Activated CD8-positive, alpha-beta T cell treated with anti-CD3 and anti-CD28 coated beads for 36 hours (primary cell): Measurements from ENCODE around the gene DUOX2. TPM values are rescaled to one million over a fixed set of nuclear protein-coding genes. Genes with fewer than 3 reads are reported as not detected.

ENCODE experiments used
- ATAC-seq: fragments of 200-7000 bp; cut with Tn5 transposase; one replicate; pipeline ENCODE4 v1.10.0; 2021; ENCODE audit warnings: mild to moderate bottlenecking, moderate library complexity
- CTCF ChIA-PET: fragments of 350-600 bp; sonication (Branson Sonifier 250); formaldehyde crosslinking; loops from one replicate; lab custom pipeline; 2021; ENCODE audit warnings: antibody characterized with exemption; lab: Charles Lee
- POLR2A ChIA-PET: fragments of 350-600 bp; sonication (Branson Sonifier 250); formaldehyde crosslinking; loops from one replicate; lab custom pipeline; 2021; ENCODE audit warnings: antibody characterized with exemption; lab: Charles Lee
- DNase-seq: peaks from one replicate; pipeline ENCODE4 v3.0.0-alpha.2; 2020
- H3K27ac Mint-ChIP-seq: one replicate; pipeline ENCODE4 v1.8.0; 2021; ENCODE audit warnings: mild to moderate bottlenecking, mixed read lengths
- H3K27me3 Mint-ChIP-seq: one replicate; pipeline ENCODE4 v1.8.0; 2021; ENCODE audit warnings: mixed read lengths
- H3K36me3 Mint-ChIP-seq: one replicate; pipeline ENCODE4 v1.8.0; 2021; ENCODE audit warnings: low read depth, mixed read lengths
- H3K4me1 Mint-ChIP-seq: one replicate; pipeline ENCODE4 v1.8.0; 2021; ENCODE audit warnings: low read depth, mixed read lengths
- H3K4me3 Mint-ChIP-seq: one replicate; pipeline ENCODE4 v1.8.0; 2021; ENCODE audit warnings: mild to moderate bottlenecking, moderate library complexity, mixed read lengths
- H3K9me3 Mint-ChIP-seq: one replicate; pipeline ENCODE4 v1.8.0; 2021; ENCODE audit warnings: mixed read lengths
- intact Hi-C: fragments of 100-400 bp; cut with micrococcal nuclease; formaldehyde crosslinking; loops from one replicate; pipeline ENCODE4 v1.10.0; 2022
- total RNA-seq, 2 experiments: library from RNA; stranded (reverse); gene quantifications; one replicate each; pipeline ENCODE4 v1.2.3, GENCODE V29; 2021
- TF ChIP-seq, protein P1 (sequence below): fragments of 200-600 bp; IDR thresholded peaks from one replicate; pipeline ENCODE4 v1.8.0; 2022; ENCODE audit warnings: antibody characterized with exemption, mild to moderate bottlenecking

DUOX2 gene
- total RNA-seq, 2 experiments from 2014 or later, result 0.05 to 0.18 TPM

DNA sequence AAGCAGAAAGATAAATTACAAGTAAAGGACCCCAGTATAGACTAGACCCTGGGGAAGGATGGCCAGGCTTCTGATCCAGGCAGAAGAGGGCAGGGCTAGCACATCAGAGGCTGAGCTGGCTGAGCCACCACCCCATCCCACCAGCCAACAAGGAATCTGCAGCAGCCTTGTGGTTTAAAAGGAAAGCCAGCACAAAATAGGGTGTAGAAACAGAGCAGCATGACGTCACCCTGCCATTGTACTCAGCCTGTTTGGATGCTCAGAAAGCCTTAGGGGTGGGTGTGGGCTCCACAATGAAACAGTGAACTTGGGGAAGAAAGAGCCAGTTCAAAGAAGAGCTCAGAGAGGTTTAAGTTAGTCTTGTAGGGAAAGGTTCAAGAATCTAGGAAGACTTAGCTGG is 44.0 kb upstream of the DUOX2 start:
- H3K4me3 Mint-ChIP-seq, result no peak overlapping the region
- H3K27ac Mint-ChIP-seq, result no peak overlapping the region
- DNase-seq, result no peak

DNA sequence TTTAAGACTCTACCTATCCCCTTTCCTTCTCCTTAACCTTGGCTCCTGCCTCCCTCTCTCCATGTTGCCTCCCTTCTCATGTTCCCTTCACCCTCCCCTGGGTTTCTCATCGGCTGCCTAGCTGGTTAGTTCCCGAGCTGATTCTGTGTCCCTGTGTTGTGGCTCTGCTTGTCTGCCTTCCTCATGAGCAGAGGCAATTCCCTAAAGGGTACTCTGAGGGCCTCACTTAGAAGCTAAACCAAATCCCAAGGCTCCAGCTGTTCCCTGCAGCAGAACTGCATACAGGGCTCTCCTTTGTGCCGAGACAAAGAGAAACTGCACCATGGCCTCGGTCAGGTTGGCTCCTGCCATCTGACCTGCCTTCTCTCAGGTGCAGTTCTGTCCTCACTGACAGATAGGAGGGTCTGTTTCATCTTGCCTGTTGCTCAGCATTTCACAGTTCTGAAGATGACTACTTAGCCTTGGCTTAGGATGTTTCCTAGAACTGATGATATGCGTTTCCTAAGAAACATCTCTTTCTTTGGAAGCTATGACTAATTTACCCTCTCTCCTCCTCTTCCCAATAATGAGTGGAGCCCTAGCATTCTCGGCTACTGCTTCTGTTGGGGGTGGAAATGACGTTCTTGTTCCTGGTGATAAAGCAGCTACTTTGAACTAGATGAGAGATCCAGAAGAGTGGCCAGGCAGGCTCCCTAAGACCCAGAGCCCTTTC is 42.9 kb upstream of the DUOX2 start:
- ChIA-PET POLR2A (no interaction called here), CTCF (interaction anchor here (0.9 to 2.9 kb wide), 3 partner anchors 30 to 48 kb away, joined by 3 to 17 read pairs (median 3); no protein-coding TSS in a partner anchor)
- Mint-ChIP-seq H3K9me3 (no peaks in the 10 kb centered on the region), H3K4me3 (no peak overlapping the region), H3K36me3 (peaks cover 5% of the 10 kb centered on the region), H3K27ac (no peak overlapping the region), H3K4me1 (peaks cover 3% of the 10 kb centered on the region), H3K27me3 (no peaks in the 10 kb centered on the region)
- DNase-seq (no peak), ATAC-seq (no peak)
- intact Hi-C loops, result no loop called here
- TF ChIP-seq, protein P1, sequence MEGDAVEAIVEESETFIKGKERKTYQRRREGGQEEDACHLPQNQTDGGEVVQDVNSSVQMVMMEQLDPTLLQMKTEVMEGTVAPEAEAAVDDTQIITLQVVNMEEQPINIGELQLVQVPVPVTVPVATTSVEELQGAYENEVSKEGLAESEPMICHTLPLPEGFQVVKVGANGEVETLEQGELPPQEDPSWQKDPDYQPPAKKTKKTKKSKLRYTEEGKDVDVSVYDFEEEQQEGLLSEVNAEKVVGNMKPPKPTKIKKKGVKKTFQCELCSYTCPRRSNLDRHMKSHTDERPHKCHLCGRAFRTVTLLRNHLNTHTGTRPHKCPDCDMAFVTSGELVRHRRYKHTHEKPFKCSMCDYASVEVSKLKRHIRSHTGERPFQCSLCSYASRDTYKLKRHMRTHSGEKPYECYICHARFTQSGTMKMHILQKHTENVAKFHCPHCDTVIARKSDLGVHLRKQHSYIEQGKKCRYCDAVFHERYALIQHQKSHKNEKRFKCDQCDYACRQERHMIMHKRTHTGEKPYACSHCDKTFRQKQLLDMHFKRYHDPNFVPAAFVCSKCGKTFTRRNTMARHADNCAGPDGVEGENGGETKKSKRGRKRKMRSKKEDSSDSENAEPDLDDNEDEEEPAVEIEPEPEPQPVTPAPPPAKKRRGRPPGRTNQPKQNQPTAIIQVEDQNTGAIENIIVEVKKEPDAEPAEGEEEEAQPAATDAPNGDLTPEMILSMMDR, result no peak

More for the DNA sequence above, 44.0 kb upstream of the DUOX2 start:
- ChIA-PET CTCF (interaction anchor here (0.7 to 2.9 kb wide), 4 partner anchors 31 to 273 kb away, joined by 3 to 17 read pairs (median 4); no protein-coding TSS in a partner anchor), POLR2A (interaction anchor here (1.3 kb wide), 1 partner anchor 96 kb away, joined by 3 read pairs; no protein-coding TSS in a partner anchor)
- no peaks in the 10 kb centered on the region for H3K9me3 Mint-ChIP-seq
- peaks cover 3% of the 10 kb centered on the region for H3K4me1 Mint-ChIP-seq
- intact Hi-C loops, result no loop called here
- ATAC-seq, result no peak
- no peaks in the 10 kb centered on the region for H3K36me3 Mint-ChIP-seq
- TF ChIP-seq, protein P1, result no peak
- H3K27me3 Mint-ChIP-seq, result no peaks in the 10 kb centered on the region

DNA sequence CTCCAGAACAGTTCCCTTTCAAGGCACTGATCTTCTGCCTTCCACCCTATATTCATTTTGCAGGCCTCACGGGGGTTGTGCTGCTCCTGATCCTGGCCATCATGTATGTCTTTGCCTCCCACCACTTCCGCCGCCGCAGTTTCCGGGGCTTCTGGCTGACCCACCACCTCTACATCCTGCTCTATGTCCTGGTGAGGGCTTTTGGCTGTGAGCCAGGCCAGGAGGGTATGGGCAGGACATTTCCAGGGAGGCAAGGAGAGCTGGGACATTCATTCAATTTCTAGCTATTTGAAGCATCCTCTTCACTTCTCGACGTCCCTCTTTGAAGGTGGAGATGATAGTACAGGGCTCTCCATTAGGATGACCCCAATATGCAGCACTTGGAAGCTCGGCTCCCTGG is 41.8 kb upstream of the DUOX2 start:
- H3K4me1 Mint-ChIP-seq, result peaks cover 3% of the 10 kb centered on the region

DNA sequence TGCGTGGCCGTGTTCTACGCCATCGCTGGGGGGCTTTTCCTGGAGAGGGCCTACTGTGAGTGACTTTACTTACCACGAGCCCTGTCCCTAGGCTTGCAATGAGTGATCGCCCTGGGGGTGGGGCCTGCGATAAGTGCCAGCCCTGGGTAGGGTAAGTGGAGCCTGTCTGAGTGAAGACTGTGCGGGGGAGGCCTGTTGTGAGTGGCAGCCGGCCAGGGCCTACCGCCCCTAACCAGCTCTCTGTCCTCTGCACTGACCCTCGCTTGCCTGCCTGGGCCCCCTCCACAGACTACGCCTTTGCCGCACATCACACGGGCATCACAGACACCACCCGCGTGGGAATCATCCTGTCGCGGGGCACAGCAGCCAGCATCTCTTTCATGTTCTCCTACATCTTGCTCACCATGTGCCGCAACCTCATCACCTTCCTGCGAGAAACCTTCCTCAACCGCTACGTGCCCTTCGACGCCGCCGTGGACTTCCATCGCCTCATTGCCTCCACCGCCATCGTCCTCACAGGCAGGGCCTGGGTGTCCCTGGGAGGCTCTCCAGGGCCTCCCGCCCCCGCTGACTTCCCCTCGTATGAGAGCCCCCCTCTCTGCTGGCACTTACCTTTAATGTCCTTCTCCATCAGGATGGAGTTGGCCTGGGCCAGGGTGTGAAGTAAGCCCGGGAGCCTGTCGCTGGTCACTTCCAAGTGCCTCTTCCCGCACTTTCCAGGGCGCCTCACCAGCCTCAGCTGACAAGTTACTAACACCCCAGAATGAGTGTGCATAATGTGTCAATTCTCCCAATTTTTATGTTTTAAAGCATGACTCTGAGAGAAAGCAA is 38.2 kb upstream of the DUOX2 start:
- Mint-ChIP-seq H3K36me3 (peaks cover 5% of the 10 kb centered on the region), H3K4me3 (no peak overlapping the region), H3K27ac (no peak overlapping the region), H3K9me3 (no peaks in the 10 kb centered on the region), H3K4me1 (no peaks in the 10 kb centered on the region), H3K27me3 (no peaks in the 10 kb centered on the region)
- ChIA-PET CTCF (no interaction called here), POLR2A (no interaction called here)
- ATAC-seq, result no peak
- TF ChIP-seq, protein P1, result no peak
- no peak for DNase-seq
- intact Hi-C loops, result no loop called here

More for the DNA sequence above, 41.8 kb upstream of the DUOX2 start:
- TF ChIP-seq, protein P1, result no peak
- Mint-ChIP-seq H3K27me3 (no peaks in the 10 kb centered on the region), H3K9me3 (no peaks in the 10 kb centered on the region), H3K36me3 (peaks cover 5% of the 10 kb centered on the region), H3K4me3 (no peak overlapping the region), H3K27ac (no peak overlapping the region)
- ATAC-seq, result no peak
- DNase-seq, result no peak
- intact Hi-C loops, result no loop called here
- CTCF ChIA-PET, result interaction anchor here (2.9 kb wide), 1 partner anchor 50 kb away, joined by 17 read pairs; no protein-coding TSS in a partner anchor
- POLR2A ChIA-PET, result no interaction called here
